PFSK-1 (cell line): ENCODE measurements around the gene GNG10.

Experiments used
- POLR2AphosphoS5 ChIP-seq: IDR thresholded peaks from 2 replicates; pipeline ENCODE4 v1.6.1; 2012; ENCODE audit warnings: low read depth, mild to moderate bottlenecking, control low read depth, low read length, moderate library complexity
- REST ChIP-seq, 2 experiments: IDR thresholded peaks; 2 replicates each; pipeline versions ENCODE4 v1.6.1 to v1.8.0; 2011 to 2012; ENCODE audit warnings: low read depth in 2 of 2, low read length in 2 of 2, control low read depth in 1 of 2, inconsistent platforms in 1 of 2, mild to moderate bottlenecking in 1 of 2, moderate library complexity in 1 of 2; ENCODE audit not compliant: insufficient read depth in 1 of 2
- SIN3A ChIP-seq: IDR thresholded peaks from 2 replicates; pipeline ENCODE4 v1.6.1; 2012; ENCODE audit warnings: mild to moderate bottlenecking, low read length, moderate library complexity, borderline replicate concordance; ENCODE audit not compliant: insufficient read depth

- TF ChIP-seq POLR2AphosphoS5 (no peak), REST (IDR thresholded peaks at IDR 0.05; ENCODE audit: insufficient read depth in 1 of 2, low read depth in 2 of 2, low read length in 2 of 2) (no peak), SIN3A (no peak)
These were observed 22.0 kb downstream of the GNG10 start for GRCh38 chr9:111683392-111683791.
